Measurements from ENCODE around the gene DNM2. TPM values are rescaled to one million over a fixed set of nuclear protein-coding genes. Genes with fewer than 3 reads are reported as not detected.

The DNM2 gene
- total RNA-seq, 3 donors from 2014 or later: 83.1 to 98.6 (median 84.5) TPM

DNA sequence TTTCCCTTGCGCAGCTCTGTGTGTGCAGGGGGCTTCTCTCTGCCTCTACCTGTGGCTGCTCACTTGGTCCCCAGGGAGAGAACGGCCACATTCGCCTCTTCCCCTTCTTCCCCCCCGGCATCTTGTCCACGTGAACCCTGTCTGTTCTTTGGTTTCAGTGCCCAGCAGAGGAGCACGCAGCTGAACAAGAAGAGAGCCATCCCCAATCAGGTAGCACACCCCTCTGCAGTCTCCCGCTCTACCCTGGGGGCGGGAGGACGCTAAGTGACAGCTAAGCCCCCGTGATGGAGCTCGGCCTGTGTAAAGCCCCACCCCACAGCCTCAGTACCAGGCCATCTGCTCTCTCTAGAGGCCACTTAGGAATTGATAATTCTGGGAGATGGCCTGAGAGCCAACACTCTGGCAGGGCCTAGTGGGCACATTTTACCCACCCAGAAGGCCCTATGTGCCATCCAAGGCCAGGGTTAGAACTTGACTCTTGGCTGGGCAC, 87.9 kb downstream of the DNM2 start:
- H3K36me3 ChIP-seq: no peaks in the 10 kb centered on the region
- H3K27ac ChIP-seq: no peak overlapping the region
- H3K9me3 ChIP-seq: no peaks in the 10 kb centered on the region
- intact Hi-C loops (cut with DNase I; ENCODE audit: low total_unique reads): no loop called here
- H3K27me3 ChIP-seq: no peaks in the 10 kb centered on the region
- TF ChIP-seq, protein P1, sequence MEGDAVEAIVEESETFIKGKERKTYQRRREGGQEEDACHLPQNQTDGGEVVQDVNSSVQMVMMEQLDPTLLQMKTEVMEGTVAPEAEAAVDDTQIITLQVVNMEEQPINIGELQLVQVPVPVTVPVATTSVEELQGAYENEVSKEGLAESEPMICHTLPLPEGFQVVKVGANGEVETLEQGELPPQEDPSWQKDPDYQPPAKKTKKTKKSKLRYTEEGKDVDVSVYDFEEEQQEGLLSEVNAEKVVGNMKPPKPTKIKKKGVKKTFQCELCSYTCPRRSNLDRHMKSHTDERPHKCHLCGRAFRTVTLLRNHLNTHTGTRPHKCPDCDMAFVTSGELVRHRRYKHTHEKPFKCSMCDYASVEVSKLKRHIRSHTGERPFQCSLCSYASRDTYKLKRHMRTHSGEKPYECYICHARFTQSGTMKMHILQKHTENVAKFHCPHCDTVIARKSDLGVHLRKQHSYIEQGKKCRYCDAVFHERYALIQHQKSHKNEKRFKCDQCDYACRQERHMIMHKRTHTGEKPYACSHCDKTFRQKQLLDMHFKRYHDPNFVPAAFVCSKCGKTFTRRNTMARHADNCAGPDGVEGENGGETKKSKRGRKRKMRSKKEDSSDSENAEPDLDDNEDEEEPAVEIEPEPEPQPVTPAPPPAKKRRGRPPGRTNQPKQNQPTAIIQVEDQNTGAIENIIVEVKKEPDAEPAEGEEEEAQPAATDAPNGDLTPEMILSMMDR (IDR thresholded peaks at IDR 0.05): no peak
- TF ChIP-seq POLR2AphosphoS5 (IDR thresholded peaks at IDR 0.05) (no peak), POLR2A (IDR thresholded peaks at IDR 0.05) (no peak)
- H3K4me3 ChIP-seq: no peak overlapping the region
- no peaks in the 10 kb centered on the region for H3K4me1 ChIP-seq
- no peak for DNase-seq (ENCODE audit: low spot score in 2 of 2)

GRCh38 chr19:10808937-10809649, 91.2 kb downstream of the DNM2 start:
- Histone ChIP-seq H3K4me1 (no peaks in the 10 kb centered on the region), H3K27me3 (no peaks in the 10 kb centered on the region), H3K36me3 (no peaks in the 10 kb centered on the region), H3K9me3 (no peaks in the 10 kb centered on the region), H3K27ac (no peak overlapping the region), H3K4me3 (no peak overlapping the region)
- intact Hi-C loops (cut with DNase I; ENCODE audit: low total_unique reads): no loop called here
- TF ChIP-seq, protein P1 (IDR thresholded peaks at IDR 0.05): no peak
- TF ChIP-seq POLR2AphosphoS5 (IDR thresholded peaks at IDR 0.05): no peak
- no peak for TF ChIP-seq POLR2A (IDR thresholded peaks at IDR 0.05)
- DNase-seq (ENCODE audit: low spot score in 2 of 2): no peak

DNA sequence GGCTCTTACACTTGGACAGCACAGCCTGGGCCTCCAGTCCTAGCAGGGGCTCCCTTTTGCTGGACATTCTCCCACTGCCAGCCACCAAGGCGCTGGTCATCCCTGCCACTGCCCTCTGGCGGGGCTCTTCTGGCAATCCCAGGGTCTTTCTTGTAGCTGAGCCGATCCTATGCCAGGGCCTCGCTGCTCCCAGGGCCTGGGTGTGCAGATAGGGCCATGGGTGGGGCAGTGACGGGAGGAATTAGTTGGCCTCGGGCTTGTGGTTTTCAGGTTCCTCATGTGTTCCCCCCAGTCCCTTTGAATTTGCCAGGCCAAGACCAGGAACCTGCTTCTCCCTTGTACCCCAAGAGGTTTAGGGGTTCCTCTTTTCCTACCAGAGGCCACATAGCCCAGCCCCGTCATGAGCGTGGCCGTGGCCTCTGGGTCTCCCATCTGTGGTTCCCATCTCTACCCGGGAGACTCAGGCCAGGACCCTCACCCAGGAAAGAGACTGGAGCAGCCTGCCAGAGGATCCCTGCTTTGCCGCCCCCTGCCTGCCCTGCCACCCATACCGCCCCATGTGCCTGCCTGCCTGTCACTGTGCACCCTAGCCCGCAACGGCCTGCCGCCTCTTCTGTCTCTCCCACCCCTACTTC, 91.9 kb downstream of the DNM2 start:
- H3K27ac ChIP-seq: no peak overlapping the region
- no peaks in the 10 kb centered on the region for H3K9me3 ChIP-seq
- H3K36me3 ChIP-seq: no peaks in the 10 kb centered on the region
- TF ChIP-seq POLR2AphosphoS5 (IDR thresholded peaks at IDR 0.05): no peak
- TF ChIP-seq POLR2A (IDR thresholded peaks at IDR 0.05): no peak
- intact Hi-C loops (cut with DNase I; ENCODE audit: low total_unique reads): no loop called here
- no peak overlapping the region for H3K4me3 ChIP-seq
- H3K27me3 ChIP-seq: no peaks in the 10 kb centered on the region
- no peak for DNase-seq (ENCODE audit: low spot score in 2 of 2)
- H3K4me1 ChIP-seq: no peaks in the 10 kb centered on the region

- H3K4me1 ChIP-seq: no peaks in the 10 kb centered on the region
- no peak for DNase-seq (ENCODE audit: low spot score in 2 of 2)
- H3K9me3 ChIP-seq: no peaks in the 10 kb centered on the region
- TF ChIP-seq POLR2AphosphoS5 (IDR thresholded peaks at IDR 0.05): no peak
- no peak for TF ChIP-seq POLR2A (IDR thresholded peaks at IDR 0.05)
- TF ChIP-seq, protein P1 (IDR thresholded peaks at IDR 0.05): no peak
- no peak overlapping the region for H3K4me3 ChIP-seq
- peak overlapping the region in 1 of 2 donors; percentile 67 for H3K27ac ChIP-seq
- intact Hi-C loops (cut with DNase I; ENCODE audit: low total_unique reads): no loop called here
- H3K36me3 ChIP-seq: no peaks in the 10 kb centered on the region
- no peaks in the 10 kb centered on the region for H3K27me3 ChIP-seq
These were observed 93.7 kb downstream of the DNM2 start for GRCh38 chr19:10811391-10812111.

DNA sequence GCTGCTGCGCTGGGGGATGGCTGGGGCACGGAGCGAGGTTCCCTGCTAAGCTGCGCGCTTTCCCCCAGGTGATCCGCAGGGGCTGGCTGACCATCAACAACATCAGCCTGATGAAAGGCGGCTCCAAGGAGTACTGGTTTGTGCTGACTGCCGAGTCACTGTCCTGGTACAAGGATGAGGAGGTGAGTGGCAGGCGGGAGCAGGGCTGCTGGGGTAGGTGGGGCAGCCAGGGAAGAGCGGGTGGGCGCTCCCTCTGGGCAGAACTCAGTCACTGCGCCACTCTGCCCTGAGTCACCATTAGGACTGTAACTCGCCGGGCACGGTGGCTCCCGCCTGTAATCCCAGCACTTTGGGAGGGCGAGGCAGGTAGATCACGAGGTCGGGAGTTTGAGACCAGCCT, 94.3 kb downstream of the DNM2 start:
- no peaks in the 10 kb centered on the region for H3K27me3 ChIP-seq
- H3K36me3 ChIP-seq: no peaks in the 10 kb centered on the region
- no peak overlapping the region for H3K4me3 ChIP-seq
- TF ChIP-seq, protein P1 (IDR thresholded peaks at IDR 0.05): no peak
- TF ChIP-seq POLR2A (IDR thresholded peaks at IDR 0.05): no peak
- TF ChIP-seq POLR2AphosphoS5 (IDR thresholded peaks at IDR 0.05): no peak
- no peaks in the 10 kb centered on the region for H3K4me1 ChIP-seq
- no peaks in the 10 kb centered on the region for H3K9me3 ChIP-seq
- peak overlapping the region in 1 of 2 donors; percentile 67 for H3K27ac ChIP-seq
- DNase-seq (ENCODE audit: low spot score in 2 of 2): no peak
- intact Hi-C loops (cut with DNase I; ENCODE audit: low total_unique reads): no loop called here
